ENCODE measurements around the gene P4HA2. TPM values are rescaled to one million over a fixed set of nuclear protein-coding genes. Genes with fewer than 3 reads are reported as not detected.
A peak's percentile ranks its signal among the peaks of the same experiment; 100 is the strongest.

The P4HA2 gene
- total and polyA plus RNA-seq, 4 donors: 20.3 to 62.3 (median 37.2) TPM

GRCh38 chr5:132271251-132272246, 43.9 kb upstream of the P4HA2 start:
- Histone ChIP-seq H3K9ac (ENCODE audit: insufficient read depth in 1 of 2, low read length in 2 of 2) (no peak overlapping the region), H3K27me3 (ENCODE audit: control insufficient read depth in 3 of 3, insufficient read depth in 3 of 3, low read length in 2 of 3) (no peaks in the 10 kb centered on the region), H3K27ac (ENCODE audit: low read depth in 1 of 2, low read length in 1 of 2) (no peak overlapping the region), H3K36me3 (ENCODE audit: control insufficient read depth in 4 of 4, insufficient read depth in 4 of 4, low read length in 4 of 4) (no peaks in the 10 kb centered on the region), H3K9me3 (ENCODE audit: control insufficient read depth in 4 of 4, insufficient read depth in 3 of 4, low read length in 3 of 4) (no peaks in the 10 kb centered on the region), H3K4me1 (ENCODE audit: control insufficient read depth in 5 of 5, insufficient read depth in 5 of 5, low read length in 5 of 5) (peaks cover 0 to 8% (median 0%) of the 10 kb centered on the region in 5 donors), H3K4me3 (no peak overlapping the region)
- TF ChIP-seq, protein P1, sequence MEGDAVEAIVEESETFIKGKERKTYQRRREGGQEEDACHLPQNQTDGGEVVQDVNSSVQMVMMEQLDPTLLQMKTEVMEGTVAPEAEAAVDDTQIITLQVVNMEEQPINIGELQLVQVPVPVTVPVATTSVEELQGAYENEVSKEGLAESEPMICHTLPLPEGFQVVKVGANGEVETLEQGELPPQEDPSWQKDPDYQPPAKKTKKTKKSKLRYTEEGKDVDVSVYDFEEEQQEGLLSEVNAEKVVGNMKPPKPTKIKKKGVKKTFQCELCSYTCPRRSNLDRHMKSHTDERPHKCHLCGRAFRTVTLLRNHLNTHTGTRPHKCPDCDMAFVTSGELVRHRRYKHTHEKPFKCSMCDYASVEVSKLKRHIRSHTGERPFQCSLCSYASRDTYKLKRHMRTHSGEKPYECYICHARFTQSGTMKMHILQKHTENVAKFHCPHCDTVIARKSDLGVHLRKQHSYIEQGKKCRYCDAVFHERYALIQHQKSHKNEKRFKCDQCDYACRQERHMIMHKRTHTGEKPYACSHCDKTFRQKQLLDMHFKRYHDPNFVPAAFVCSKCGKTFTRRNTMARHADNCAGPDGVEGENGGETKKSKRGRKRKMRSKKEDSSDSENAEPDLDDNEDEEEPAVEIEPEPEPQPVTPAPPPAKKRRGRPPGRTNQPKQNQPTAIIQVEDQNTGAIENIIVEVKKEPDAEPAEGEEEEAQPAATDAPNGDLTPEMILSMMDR (IDR thresholded peaks at IDR 0.05; ENCODE audit: control extremely low read depth, extremely low read depth): no peak
- no peak for DNase-seq
- no peak for ATAC-seq (ENCODE audit: insufficient read depth, low FRiP score)
- 76 to 80% methylated on average over 77 of the region's 77 CpGs for WGBS, 2 donors

DNA sequence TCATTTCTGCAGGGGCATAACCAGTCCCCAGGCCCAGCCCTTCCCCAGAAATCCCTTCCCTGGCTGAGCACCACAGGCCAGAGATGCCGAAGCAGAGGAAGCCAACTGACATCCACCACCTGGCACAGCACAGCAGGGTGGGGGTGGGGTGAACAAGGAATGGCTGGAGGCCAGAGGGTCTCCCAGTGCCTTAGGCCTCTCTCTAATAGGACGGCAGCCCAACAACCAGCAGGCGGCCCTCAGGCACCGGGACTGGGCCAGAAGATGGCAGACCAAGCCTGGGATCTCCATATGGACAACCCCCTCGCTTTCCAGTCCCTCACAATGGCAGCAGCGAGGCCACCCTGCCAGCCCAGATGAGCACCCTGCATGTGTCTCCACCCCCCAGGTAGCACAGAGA, 43.1 kb upstream of the P4HA2 start:
- 89 to 93% methylated on average over 6 of the region's 6 CpGs for WGBS, 2 donors
- Histone ChIP-seq H3K9ac (ENCODE audit: insufficient read depth in 1 of 2, low read length in 2 of 2) (no peak overlapping the region), H3K4me3 (no peak overlapping the region), H3K36me3 (ENCODE audit: control insufficient read depth in 4 of 4, insufficient read depth in 4 of 4, low read length in 4 of 4) (no peaks in the 10 kb centered on the region), H3K27me3 (ENCODE audit: control insufficient read depth in 3 of 3, insufficient read depth in 3 of 3, low read length in 2 of 3) (no peaks in the 10 kb centered on the region), H3K27ac (ENCODE audit: low read depth in 1 of 2, low read length in 1 of 2) (no peak overlapping the region), H3K9me3 (ENCODE audit: control insufficient read depth in 4 of 4, insufficient read depth in 3 of 4, low read length in 3 of 4) (no peaks in the 10 kb centered on the region), H3K4me1 (ENCODE audit: control insufficient read depth in 5 of 5, insufficient read depth in 5 of 5, low read length in 5 of 5) (peaks cover 0 to 8% (median 0%) of the 10 kb centered on the region in 5 donors)
- ATAC-seq (ENCODE audit: insufficient read depth, low FRiP score) (no peak), DNase-seq (peak; percentile 57 to 65 (median 62))
- TF ChIP-seq, protein P1 (IDR thresholded peaks at IDR 0.05; ENCODE audit: control extremely low read depth, extremely low read depth): no peak

DNA sequence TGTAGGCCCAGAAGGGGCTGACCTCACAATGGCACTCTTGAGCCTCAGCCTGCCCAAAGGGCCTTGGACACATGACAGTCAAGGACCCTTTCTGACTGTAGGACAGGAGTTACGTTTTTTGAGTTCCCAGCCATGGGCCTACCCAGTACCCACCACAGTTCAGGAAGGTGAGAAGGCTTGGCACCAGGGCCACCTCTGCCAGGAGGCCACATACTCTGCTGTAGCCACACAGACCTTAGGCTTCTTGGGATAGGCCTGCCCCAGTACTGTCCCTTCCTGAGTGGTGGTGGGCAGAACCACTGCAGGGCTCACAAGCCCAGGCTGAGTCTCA, 42.6 kb upstream of the P4HA2 start:
- no peak for DNase-seq
- Histone ChIP-seq H3K4me3 (no peak overlapping the region), H3K9me3 (ENCODE audit: control insufficient read depth in 4 of 4, insufficient read depth in 3 of 4, low read length in 3 of 4) (no peaks in the 10 kb centered on the region), H3K4me1 (ENCODE audit: control insufficient read depth in 5 of 5, insufficient read depth in 5 of 5, low read length in 5 of 5) (peaks cover 0 to 8% (median 3%) of the 10 kb centered on the region in 5 donors), H3K27ac (ENCODE audit: low read depth in 1 of 2, low read length in 1 of 2) (no peak overlapping the region), H3K36me3 (ENCODE audit: control insufficient read depth in 4 of 4, insufficient read depth in 4 of 4, low read length in 4 of 4) (no peaks in the 10 kb centered on the region), H3K27me3 (ENCODE audit: control insufficient read depth in 3 of 3, insufficient read depth in 3 of 3, low read length in 2 of 3) (no peaks in the 10 kb centered on the region), H3K9ac (ENCODE audit: insufficient read depth in 1 of 2, low read length in 2 of 2) (no peak overlapping the region)
- ATAC-seq (ENCODE audit: insufficient read depth, low FRiP score): no peak
- WGBS, 2 donors: 95 to 100% methylated on average over 1 of the region's 1 CpG
- TF ChIP-seq, protein P1 (IDR thresholded peaks at IDR 0.05; ENCODE audit: control extremely low read depth, extremely low read depth): no peak
